GM18520 (cell line): ENCODE results near the gene NPDC1.

Experiments
- ATAC-seq: cut with Tn5 transposase; IDR thresholded peaks from one replicate; pipeline ENCODE4 v1.9.1; 2021; ENCODE audit not compliant: unreplicated experiment

The NPDC1 gene

DNA sequence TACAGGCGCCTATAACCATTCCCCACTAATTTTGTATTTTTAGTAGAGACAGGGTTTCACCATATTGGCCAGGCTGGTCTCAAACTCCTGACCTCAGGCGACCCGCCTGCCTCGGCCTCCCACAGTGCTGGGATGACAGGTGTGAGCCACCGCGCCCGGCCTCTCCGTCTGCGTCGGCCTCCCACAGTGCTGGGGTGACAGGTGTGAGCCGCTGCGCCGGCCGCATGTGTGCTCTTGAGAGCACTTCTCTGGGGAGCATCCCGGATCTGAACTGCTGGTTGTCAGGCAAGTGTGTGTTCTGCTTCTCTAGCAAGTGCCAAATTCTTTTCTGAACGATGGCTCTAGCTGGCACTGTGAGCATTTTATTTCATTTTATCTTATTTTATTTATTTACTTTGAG, 11.6 kb upstream of the NPDC1 start:
- ATAC-seq, result no peak

DNA sequence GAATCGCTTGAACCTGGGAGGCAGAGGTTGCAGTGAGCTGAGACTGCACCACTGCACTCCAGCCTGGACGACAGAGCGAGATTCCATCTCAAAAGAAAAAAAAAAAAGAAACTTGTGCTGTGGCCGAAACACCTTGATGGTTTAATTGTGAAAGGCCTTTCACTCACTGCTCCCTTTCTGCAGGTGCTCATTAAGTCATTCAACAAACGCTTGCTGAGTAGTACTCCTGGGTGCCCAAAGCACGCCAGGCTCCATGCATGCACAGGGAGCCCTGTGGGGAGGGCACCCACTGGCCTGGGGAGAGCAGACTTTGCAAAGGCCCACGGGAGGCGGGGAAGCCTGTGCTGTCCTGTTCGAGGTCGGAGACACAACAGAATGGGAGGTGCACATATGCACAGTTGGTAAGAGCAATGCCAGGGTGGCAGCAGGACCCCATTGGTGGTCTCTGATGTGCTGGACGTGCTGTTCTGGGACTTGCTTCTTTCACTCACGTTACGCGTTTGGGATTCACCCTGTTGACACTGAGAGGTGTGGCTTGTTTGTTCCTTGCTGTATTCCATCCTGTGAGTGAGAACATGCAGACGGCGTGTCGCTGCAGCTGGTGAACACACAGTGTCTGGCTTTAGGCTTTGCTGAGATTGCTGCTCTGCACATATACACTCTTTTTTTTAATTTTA, 10.9 kb upstream of the NPDC1 start:
- ATAC-seq, result no peak

DNA sequence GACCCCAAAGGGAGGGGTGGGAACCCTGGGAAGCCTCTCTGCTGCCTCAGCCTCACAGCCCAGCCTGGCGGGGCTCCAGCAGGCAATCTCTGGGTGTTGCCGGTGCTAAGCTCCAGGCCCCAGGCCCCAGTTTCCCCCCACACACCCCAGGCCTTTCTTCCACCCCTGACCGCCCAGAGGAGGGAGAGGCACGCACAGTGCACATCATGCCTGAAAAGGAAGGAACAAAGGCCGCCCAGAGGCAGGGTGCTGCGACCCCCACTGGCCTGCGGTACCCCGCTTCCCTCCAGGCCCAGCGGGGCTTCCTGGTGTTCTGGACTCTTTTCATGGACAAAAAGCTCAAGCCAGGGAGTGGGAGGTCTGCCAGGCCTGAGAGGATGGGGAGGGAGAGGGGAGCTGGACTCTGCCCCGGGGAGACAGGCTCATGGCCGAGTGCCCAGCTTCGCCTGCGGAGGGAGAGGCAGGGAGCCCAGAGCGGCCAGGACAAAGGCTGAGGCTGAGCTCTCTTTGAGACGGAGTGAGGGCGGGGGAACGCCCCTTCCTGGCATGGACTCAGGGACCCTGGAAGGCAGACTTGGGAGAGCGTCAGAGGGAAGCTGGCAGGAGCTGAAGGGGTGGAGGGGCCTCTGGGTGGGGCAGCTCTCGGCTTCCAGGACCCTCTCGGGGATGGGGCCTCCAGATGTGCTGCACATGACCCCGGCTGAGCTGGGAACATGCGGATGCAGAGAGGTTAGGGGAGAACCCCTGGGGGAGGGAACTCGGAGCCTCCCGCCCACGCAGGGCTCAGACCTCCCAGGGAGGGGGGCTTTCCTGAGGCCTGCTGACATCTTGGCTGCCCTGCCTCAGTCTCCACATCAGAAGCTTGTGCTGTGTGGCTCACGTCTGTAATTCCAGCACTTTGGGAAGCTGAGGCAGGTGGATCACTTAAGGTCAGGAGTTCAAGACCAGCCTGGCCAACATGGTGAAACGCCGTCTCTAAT, 9.7 kb upstream of the NPDC1 start:
- ATAC-seq, result no peak

DNA sequence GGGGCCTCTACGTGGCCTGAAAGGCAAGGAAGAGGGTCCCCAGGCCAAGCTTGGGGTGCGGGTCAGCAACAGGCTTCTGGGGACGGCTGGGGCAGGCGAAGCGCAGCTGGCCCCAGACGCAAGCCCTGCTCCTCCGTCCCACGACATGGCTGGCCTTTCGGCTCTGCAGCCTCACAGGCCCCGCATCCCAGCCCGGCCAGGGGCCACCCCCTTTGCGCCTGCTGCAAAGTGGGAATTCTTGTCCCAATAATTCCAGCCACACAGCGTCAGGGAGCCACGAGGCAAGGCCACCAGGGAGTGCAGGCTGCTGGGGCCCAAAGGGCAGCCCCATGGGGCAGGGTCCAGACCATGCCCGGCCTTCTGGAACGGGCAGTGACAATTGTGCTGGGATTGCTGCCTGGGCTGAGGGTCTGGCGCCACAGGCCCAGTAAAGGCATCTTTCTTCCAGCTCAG, 9.0 kb upstream of the NPDC1 start:
- ATAC-seq, result no peak

DNA sequence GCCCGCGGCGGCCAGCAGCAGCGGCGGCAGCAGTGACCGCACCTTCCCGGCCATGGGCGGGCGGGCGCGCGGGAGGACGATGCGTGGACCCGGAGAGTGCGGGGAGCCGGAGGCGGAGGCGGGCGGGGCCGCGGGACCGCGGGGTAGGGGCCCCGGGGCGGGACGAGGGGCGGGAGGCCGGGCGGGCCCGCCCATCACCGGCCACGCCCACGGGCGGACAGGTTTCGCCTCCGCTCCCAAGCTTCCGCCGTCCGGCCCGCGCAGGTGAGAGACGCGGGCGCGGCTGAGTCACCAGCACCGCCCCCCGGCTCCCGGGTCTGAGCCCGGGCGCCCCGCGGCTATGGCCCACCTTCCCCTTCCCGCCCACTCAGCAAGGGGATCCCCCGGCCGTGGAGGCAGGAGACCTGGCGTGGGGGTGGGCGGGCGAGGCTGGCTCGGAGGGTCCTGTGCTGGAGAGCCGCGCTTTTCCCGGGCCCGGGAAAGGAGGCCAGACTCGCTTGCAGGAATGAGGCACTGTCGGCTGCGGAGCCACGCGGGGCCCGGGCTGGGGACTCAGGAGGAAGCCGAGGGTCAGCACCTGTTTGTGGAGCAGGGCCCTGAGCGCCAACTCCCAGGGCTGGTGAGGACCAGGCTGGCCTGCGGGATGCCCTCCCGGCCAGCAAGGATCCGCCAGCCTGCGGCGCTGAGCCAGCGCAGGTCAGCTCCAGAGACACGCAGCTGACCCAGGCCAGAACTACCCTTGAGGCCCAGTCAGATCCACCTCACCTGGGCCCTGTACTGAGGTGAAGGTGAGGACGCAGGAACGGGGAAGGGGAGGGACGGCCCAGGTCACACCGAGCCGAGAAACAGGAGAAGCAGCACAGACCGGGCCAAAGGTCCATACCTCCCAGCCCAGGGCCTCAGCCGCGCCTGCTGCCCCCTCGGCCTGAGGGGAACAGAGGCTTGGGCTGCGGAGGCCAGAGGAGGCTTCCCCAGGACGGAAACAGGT, 8.3 kb upstream of the NPDC1 start, which contains the start of gene ENTPD2:
TSS of gene ENTPD2 (minus strand) at position 118 of the 988 bp plus-strand sequence. CDS start at position 54, 64 bp downstream.
- no peak for ATAC-seq

DNA sequence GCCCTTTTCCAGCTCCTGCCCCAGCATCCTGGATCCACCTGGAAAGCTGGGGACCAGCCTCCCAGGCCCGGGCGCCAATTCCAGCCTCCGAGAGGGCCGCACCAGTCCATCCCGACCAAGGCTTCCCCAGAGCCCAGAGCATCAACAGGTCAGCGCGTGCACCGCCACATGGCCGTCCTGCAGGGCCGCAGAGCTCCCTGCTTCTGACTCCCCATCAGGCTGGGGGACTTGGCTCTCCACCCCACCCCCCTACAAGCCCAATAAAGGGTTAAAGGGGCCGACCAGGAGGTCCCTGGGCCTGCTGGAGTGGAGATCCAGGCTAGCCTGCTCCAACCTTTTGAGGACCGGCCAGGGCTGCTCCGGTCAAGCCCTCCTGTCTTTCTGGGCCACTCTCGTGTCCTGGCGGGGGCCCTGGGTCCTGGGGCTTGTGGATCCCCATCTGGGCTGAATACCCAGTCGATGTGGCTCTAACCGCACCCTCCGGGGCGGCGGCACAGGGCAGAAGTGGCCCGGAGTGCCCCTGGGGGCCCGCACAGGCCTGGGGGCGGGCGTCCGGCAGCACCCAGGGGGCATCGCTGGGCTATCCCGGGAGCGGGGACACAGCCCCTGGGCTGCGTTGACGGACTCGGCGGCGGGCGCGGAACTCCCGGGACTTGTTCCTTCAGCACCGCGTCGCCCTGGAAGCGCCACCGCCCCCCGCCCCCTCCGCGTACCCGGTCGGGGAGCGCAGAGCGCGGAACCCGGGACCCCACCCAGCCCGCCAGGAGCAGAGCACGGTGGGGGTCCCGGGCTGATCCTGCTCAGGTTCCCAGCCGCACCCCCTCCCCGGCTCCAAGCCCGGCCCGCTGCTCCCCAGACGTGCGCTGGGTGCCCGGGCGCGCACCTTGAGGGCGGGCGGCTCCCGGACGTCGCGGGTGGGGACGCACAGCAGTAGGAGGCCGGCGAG, 7.3 kb upstream of the NPDC1 start:
- no peak for ATAC-seq

DNA sequence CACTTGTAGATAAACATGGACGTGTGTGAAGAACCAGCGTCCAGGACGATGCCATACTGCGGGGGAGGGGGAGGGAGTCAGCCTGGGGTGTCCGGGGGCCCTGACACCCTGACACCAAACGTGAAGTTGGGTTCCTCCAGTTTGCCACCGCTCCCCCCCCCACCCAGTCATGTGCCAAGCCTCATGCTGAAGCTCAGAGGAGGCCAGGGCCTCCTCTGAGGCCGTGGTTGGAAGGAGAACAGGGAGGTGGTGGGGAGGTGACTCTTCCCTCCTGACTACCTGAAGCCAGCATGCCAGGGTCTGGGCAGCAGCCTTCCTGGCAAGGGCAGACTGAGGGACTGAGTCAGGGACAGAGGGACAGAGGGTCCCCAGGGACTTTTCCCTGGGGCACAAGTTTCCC, 6.3 kb upstream of the NPDC1 start:
- no peak for ATAC-seq

DNA sequence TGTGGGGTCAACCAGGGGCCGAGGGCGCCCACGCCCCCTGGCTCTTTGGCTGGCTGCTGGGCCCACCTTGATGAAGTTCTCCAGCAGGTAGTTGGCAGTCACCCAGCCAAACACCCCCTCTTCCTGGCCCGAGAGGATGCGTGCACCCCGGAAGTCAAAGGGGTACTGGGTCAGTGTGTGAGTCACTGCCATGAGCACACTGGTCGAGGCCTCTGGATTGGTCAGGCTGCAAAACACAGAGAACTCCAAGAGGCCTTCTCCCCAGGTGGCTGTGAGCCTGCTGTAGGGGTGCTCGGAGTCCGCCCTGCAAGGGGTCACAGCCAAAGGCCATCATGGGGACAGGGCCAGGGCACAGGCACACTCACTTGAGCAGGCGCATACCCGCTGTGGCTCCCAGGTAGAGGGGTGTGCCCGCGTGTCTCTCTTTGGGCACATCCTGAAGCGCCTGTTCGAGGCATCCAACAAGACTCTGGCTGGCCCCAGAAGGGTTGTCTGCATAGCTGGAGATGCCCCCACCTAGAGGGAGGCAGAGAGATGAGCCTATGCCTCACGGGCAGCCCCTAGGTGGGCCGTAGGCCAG, 5.3 kb upstream of the NPDC1 start:
- no peak for ATAC-seq

DNA sequence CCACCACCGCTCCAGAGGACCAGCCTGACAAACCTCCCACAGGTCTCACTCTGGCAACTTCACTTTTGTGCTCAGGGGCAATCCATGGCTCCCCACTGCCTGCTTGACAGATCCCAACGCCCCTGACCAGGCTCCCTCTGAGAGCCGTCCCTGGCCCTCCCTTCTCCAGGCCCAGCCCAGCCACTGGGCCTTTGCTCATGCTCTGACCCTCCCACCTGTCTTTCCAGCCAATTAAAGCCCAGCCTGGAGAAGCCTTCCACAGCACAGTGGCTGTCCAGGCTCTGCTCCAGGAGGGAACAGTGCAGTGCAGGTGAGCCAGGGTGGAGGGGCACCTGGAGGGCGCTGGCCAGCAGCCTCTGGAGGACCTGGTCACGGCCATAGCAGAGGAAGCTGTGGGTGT, 4.6 kb upstream of the NPDC1 start:
- no peak for ATAC-seq

DNA sequence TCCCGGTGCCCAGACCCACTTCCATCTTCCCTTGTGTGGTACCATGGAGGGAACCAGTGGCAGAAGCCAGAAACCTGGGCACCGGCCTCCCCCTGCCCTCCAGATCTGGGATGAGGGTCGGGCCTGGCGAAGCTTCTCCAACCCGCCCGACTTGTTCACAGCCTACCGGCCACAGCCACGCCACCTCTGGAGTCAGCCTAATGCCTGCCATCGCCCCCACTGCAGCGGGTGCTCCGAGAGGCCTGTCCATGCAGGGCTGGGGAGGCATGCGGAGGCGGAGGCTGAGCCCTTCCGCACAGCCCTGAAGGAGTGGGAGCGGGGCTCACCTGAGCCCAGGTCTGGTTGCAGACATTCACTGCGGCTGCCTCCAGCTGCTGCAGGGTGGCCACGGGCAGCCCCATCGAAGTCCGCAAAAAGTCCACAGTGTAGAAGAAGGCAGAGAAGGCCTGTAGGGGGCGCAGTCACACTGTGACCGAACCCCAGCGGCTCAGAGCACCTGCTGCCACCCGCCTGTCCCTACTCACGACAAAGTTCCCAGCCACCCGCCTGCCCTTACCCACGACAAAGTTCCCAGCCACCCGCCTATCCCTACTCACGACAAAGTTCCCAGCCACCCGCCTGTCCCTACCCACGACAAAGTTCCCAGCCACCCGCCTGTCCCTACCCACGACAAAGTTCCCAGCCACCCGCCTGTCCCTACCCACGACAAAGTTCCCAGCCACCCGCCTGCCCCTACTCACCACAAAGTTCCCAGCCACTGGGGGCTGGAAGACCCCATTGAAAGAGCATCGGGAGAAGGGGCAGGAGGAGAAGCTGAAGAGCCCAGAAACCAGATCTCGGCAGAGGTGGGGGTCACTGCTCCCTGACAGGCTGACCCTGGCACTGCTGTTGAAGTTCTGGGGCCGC, 3.8 kb upstream of the NPDC1 start:
- no peak for ATAC-seq

DNA sequence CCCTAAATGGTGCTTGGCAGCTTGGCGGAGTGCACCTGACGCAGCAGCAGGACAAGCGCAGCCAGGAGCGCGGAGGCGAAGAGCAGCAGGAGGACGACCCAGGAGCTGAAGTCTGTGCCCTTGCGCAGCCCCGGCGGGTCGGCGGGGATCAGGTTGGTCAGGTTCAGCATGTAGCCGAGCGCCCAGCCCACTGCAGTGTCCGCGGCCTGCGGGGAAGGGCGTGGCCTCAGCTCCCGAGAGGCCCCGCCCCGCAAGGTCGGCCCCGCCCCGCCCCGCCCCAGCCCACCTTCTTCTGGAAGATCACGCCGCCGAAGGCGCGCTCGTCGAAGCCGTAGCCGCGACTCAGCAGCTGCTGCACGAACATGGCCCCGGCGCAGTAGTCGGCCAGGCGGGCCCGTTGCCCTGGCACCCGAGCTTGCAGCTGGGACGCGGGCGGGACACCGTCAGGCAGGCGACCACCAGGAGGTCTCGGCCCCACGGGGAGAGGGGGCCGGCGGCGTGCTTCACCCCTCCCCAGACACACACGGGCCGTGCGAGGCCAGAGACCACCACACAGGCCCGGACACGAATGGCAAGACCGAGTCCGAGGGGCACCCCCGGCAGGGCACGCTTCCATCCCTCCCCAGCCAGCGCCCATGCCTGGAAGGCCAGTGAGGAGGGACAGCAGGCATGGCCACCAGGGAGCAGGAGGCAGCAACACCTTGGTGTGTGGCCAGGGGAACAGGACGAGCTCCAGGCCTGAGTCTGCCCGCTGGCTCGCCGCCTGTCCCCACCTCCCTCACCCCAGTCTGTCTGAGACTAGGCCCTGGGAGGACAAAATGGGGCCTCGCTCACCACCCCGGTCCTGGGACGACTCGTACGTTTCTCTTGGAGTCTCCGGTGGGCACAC, 2.9 kb upstream of the NPDC1 start:
- ATAC-seq, result no peak

DNA sequence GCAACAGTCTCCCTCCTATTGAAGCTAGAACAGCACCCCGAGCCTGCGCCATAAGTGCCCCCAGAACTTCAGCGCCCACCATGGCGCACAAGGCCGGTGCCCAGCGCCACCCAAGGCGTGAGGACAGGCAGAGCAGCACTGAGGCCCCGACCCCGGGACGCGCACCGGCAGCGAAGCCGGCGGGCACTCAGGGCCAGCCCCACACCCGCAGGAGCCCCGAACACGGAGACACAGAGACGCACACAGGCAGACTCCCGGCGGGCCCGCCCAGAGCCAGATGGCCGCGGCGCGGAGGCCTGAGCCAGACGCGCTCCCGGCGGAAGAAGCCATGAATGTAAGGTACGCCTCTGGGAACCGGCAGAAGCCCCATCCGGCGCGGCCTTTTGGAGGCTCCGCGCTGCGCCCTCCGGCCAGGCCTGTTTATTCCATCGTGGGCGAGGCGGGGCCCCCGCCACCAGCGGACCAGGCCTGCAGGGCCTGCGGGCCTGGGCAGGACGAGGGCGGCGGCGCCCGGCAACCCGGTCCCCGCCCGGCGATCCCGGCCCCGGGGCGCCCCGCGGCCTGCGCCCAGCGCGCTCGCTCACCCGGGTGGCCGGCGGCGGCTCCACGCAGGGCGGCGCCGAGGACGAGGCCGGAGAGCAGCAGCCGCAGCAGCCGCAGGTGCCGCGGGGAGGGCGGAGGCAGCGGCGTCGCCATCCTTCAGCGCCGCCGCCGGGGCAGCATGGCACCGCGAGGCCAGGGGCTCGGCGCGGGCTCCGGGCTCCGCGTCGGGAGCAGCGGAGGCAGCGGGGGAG, 486 bp downstream of the NPDC1 start:
- ATAC-seq, result no peak

DNA sequence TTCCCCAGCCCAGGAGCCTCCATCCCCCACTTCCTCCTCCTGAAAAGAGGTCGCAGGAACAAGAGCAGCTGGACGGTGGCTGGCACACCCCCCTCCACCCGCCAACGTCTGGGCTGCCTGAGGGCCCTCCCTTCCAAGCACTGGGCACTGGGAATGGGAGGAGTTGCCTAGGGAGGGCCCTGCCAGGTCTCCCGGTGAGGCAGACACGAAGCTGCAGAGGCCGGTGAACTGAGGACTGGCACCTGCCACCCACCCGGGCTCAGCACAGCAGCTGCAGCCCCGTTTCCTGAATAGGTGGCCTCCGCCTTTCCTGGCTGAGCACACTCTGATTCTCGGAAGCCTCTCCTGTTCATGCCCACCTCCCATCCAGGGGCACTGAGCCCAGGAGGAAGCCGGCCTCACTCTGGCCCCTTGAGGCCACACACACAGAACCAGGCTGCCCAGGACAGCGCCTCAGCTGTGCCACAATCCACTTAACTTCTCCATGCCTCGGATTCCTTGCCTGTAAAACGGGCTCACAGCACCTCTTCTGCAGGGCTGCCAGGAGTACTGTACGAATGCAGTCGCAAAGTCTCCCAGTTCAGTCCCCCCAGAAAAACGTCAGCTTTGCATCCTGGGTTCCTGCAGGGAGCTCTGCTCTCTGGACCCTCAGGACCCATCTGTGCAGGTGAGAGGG, 1.3 kb downstream of the NPDC1 start:
- ATAC-seq, result no peak

DNA sequence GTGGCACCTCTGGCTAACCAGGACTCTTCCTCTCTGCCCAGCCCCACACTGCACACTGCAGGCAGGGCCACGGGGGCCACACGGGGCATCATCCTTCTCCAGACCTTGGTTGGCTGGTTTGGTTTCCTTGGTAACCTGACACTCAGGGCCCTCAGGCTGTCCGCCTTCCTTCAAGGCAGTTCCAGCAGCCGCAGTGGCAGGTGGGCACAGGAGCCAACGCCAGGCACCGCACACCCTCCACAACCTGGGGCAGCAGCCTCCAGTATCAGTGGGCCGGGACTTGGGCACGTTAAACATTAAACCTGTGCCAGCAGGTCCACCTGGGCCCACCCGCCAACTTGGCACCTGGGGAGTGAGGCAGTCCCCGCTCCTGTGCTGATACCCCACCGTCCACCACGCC, 1.9 kb downstream of the NPDC1 start:
- ATAC-seq, result no peak

DNA sequence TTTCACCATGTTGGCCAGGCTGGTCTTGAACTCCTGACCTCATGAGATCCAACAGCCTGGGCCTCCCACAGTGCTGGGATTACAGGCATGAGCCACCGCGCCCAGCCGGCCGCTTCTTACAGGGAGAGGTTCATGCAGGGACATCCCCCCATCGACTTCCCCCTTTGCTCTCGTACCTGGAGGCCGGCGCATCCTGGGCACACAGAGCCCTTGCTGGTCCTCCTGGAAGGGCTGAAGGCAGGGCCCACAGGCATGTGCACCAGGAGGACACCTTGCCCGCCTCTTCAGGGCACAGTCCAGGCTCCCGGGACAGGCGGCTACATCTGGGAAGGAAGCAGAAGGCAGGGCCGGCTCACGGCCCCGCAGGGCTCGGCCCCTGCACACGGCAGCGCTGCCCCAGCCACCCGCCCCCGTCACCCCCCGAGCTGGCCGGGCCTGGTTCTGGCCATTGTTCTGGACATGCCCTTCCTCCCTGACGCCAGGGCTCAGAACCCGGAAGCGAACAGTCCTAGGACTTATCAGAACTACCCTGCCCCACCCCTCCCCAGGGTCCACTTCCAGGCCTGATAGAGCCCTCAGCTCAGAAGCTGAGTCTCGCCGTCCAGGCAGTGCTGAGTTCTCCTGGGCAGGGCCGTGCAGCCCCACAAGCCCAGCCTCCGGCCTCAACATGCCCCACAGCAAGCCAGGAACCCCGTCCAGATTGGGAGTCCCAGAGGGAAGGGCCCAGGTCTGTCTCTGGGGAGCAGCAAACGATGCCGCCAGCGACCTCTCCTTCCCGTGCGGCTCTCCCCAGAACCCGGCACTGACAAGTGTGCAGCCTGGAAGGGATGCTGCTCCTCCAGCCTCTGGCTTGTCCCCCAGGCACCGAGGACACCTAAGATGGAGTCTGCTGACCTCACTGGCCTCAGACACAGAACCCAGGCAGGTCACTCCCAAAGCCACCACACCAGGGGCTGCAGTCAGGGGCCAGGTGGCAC, 2.9 kb downstream of the NPDC1 start:
- ATAC-seq, result no peak
